ENCODE results near the gene MGRN1.

MGRN1 gene

DNA sequence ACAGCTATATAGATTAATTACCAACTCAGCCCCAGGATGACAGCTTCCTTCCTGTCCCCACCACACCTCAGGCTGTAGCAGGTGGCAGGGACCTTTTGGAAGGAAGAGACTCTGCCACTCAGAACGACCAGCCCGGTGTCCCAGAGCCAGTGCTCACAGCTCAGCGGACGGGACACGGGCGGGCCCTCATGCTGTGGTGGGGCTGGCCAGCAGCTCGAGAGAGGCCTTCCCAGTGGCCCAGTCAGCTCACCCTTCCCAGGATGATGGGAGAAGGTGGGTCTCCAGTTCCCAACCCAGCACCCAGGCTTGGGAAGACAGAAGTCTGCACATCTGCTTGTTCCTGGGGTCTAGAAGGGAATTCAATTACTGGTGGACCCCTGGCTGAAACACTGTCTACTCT, 79.3 kb downstream of the MGRN1 start:
- no peak for DNase-seq (ENCODE audit: low read depth)

GRCh38 chr16:4704491-4704890, 79.9 kb downstream of the MGRN1 start:
- TF ChIP-seq CTCF (IDR thresholded peaks at IDR 0.05; ENCODE audit: control insufficient read depth, insufficient read depth, low read depth, low read length, missing control alignments), result no peak
- no peak overlapping the region for H3K4me3 ChIP-seq (ENCODE audit: control insufficient read depth, low read depth, low read length)
- DNase-seq (ENCODE audit: low read depth), result no peak

More for the DNA sequence above, 79.3 kb downstream of the MGRN1 start:
- TF ChIP-seq CTCF (IDR thresholded peaks at IDR 0.05; ENCODE audit: control insufficient read depth, insufficient read depth, low read depth, low read length, missing control alignments), result no peak
- no peak overlapping the region for H3K4me3 ChIP-seq (ENCODE audit: control insufficient read depth, low read depth, low read length)

DNA sequence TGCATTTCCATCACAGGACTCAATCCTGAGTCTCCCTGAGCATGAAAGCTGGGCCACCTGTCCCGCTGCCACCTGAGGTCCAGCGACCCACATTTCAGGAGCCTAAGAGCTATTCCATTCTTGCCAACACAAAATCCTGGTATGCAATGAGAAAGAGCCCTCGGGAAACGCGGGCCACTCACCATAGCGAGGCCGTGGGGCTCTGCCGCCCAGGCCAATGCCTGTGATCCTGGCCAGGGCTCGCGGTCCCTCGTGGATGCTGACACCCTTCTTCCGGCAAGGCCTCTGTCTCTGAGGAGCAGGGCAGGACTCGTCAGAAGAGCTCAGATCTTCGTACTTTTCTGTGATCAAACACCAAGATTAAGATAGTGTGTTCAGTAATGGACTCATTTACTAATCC, 80.3 kb downstream of the MGRN1 start:
- no peak for DNase-seq (ENCODE audit: low read depth)
- no peak for TF ChIP-seq CTCF (IDR thresholded peaks at IDR 0.05; ENCODE audit: control insufficient read depth, insufficient read depth, low read depth, low read length, missing control alignments)
- H3K4me3 ChIP-seq (ENCODE audit: control insufficient read depth, low read depth, low read length), result no peak overlapping the region

DNA sequence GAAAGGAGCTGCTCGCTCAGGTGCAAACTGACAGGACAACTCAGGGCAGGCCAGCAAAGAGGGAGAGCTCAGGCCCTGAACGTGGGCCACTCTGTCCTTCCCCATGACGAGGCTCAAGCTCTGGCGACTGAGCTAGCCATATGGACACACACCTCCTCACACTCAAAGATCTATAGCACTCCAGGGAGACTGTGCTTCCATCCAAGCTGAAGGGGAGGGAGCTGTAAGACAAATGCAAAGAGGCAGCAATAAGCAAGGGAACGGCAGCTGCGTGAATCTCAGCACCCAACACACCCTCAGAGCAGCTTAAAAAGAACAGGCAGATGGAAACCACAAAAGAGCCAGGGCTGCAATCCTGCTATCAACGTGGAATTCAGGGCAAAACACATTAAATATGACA, 82.2 kb downstream of the MGRN1 start:
- no peak overlapping the region for H3K4me3 ChIP-seq (ENCODE audit: control insufficient read depth, low read depth, low read length)
- no peak for DNase-seq (ENCODE audit: low read depth)
- TF ChIP-seq CTCF (IDR thresholded peaks at IDR 0.05; ENCODE audit: control insufficient read depth, insufficient read depth, low read depth, low read length, missing control alignments), result no peak

DNA sequence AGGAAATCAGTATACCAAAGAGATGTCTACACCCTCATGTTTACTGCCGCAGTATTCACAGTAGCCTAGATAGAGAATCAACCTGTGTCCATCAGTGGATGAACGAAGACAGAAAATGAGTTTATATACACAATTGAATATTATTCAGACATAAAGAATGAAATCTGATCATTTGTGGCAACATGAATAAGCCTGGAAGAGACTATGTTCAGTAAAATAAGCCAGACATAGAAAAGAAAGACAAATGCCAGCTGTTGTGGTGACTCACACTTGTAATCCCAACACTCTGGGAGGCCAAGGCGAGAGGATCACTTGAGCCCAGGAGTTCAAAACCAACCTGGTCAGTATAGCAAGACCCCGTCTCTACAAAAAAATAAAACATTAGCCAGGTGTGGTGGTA, 84.9 kb downstream of the MGRN1 start:
- no peak for TF ChIP-seq CTCF (IDR thresholded peaks at IDR 0.05; ENCODE audit: control insufficient read depth, insufficient read depth, low read depth, low read length, missing control alignments)
- no peak for DNase-seq (ENCODE audit: low read depth)

DNA sequence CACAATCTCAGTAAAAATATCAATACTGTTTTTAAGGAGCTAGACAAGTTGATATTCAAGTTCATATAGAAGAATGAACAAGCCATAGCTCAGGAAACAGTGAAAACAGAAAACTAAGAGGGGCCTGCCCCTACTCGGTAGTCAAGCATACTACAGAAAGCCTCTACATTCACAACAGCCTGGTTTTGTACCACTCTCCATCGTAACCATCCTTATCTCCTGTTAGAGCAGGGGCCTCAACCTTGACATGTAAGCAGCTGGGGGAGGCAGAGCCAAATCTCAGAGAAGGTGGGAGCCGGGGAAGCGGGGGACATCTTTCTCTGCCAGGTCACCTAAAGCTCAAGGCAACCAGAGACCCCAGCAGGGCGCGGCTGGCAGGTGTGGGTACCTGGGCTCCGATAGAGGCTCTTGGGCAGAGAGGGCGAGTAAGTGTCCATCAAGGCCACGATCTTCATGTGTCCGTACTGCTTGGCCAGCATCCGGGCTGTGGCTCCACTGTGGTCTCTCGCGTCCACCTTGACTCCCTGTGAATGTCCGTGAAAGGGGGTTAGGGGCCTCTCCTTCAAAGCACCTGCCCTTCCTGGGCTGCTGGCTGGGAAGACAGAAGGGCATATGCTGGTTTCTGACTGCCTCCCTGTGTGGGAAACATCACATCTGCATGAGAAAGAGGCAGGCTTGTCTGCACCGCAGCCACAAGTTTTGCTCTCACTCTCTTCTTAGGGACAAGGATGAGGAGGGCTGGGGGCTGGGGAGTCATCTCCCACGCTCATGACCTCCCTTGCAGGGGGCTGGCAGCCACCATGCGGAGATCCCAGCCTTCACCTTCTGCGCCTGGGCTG, 89.3 kb downstream of the MGRN1 start:
- H3K4me3 ChIP-seq (ENCODE audit: control insufficient read depth, low read depth, low read length), result no peak overlapping the region
- no peak for DNase-seq (ENCODE audit: low read depth)
- no peak for TF ChIP-seq CTCF (IDR thresholded peaks at IDR 0.05; ENCODE audit: control insufficient read depth, insufficient read depth, low read depth, low read length, missing control alignments)

More for the DNA sequence above, 84.9 kb downstream of the MGRN1 start:
- no peak overlapping the region for H3K4me3 ChIP-seq (ENCODE audit: control insufficient read depth, low read depth, low read length)
